Measurements from ENCODE around the gene ACOXL.

Gene ACOXL

DNA sequence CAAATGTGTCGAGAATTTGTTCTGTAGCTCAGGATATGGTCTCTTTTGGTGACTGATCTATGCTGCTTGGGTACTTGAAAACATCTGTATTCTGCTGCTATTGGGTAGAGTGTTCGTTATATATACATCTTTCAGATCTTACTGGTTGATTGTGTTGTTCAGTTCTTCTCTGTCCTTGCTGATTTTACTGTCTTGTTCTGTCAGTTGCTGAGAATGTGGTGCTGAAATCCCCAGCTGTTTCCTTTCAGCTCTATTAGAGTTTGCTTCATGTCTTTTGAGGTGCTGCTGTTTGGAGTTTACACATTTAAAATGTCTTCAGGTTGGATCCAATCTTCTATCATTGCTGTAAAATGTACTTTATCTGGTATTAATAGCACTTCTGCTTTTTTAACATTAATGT is 401.2 kb downstream of the ACOXL start:
- Histone ChIP-seq H3K27ac (no peak overlapping the region), H3K9me3 (ENCODE audit: control insufficient read depth, low read length) (no peaks in the 10 kb centered on the region), H3K4me2 (ENCODE audit: low read length) (no peak overlapping the region), H3K9ac (no peak overlapping the region), H2AFZ (no peak overlapping the region), H3K36me3 (ENCODE audit: control insufficient read depth, insufficient read depth, low read length) (no peaks in the 10 kb centered on the region), H3K4me3 (ENCODE audit: low read depth, low read length) (no peak overlapping the region), H3K79me2 (peaks cover 62% of the 10 kb centered on the region), H3K4me1 (peaks cover 8% of the 10 kb centered on the region), H3K27me3 (ENCODE audit: control insufficient read depth, insufficient read depth, low read length) (no peaks in the 10 kb centered on the region)
- TF ChIP-seq, protein P1, sequence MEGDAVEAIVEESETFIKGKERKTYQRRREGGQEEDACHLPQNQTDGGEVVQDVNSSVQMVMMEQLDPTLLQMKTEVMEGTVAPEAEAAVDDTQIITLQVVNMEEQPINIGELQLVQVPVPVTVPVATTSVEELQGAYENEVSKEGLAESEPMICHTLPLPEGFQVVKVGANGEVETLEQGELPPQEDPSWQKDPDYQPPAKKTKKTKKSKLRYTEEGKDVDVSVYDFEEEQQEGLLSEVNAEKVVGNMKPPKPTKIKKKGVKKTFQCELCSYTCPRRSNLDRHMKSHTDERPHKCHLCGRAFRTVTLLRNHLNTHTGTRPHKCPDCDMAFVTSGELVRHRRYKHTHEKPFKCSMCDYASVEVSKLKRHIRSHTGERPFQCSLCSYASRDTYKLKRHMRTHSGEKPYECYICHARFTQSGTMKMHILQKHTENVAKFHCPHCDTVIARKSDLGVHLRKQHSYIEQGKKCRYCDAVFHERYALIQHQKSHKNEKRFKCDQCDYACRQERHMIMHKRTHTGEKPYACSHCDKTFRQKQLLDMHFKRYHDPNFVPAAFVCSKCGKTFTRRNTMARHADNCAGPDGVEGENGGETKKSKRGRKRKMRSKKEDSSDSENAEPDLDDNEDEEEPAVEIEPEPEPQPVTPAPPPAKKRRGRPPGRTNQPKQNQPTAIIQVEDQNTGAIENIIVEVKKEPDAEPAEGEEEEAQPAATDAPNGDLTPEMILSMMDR (IDR thresholded peaks at IDR 0.05), result no peak

DNA sequence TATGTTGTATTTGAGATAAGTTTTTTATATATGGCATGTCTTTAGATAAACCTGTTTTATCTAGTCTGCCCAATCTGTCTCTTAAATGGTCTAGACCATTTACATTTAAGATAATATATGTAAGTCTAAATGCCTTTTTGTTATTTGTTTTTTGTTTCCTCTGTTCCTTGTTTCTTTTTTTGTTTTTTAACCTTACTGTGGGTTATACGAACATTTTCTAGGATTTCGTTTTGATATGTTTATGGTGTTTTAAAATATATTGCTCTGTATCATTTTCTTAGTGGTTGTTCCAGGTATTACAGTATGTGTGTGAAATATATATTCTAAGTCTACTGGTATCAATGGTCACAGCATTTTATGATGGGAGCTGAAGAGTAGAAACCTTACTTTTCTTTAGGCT is 401.7 kb downstream of the ACOXL start:
- H3K4me3 ChIP-seq (ENCODE audit: low read depth, low read length), result no peak overlapping the region
- TF ChIP-seq, protein P1 (IDR thresholded peaks at IDR 0.05), result no peak
- no peak overlapping the region for H3K9ac ChIP-seq
- H3K27me3 ChIP-seq (ENCODE audit: control insufficient read depth, insufficient read depth, low read length), result no peaks in the 10 kb centered on the region
- H3K4me2 ChIP-seq (ENCODE audit: low read length), result no peak overlapping the region
- no peak overlapping the region for H3K27ac ChIP-seq
- H3K79me2 ChIP-seq, result peaks cover 64% of the 10 kb centered on the region
- no peaks in the 10 kb centered on the region for H3K36me3 ChIP-seq (ENCODE audit: control insufficient read depth, insufficient read depth, low read length)
- no peaks in the 10 kb centered on the region for H3K9me3 ChIP-seq (ENCODE audit: control insufficient read depth, low read length)
- no peak overlapping the region for H2AFZ ChIP-seq
- H3K4me1 ChIP-seq, result peaks cover 8% of the 10 kb centered on the region

DNA sequence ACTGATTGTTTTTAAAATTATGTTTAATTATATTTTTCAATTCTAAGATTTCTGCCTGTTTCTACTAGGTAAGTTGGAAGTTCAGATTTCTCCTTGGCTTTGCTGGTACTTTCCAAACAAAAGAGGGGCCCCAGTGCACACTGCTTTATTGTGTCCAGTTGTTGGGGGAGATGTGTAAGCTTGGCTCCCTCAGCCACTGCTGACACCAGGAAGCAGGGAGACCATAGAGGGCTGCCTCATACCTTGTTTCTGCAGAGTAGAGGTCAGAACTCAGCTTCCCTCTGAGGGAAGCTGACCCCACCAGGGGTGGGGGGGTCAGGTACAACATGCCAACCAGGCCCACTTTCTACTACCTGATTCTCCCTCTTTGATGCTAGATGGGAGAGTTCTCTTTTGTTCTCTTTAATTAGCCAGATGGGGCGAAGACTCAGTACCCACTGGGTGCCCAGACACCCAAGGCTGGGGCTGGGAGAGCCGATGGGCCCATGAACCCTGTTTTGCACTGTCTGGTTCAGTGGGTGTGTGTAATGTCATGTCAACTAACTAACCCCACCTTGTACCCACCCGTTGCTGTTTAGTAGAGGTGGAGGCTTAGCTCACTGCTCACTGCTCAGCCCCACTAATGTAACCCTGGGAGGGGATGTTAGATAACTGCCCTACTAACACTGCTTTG is 403.0 kb downstream of the ACOXL start:
- peaks cover 10% of the 10 kb centered on the region for H3K4me1 ChIP-seq

DNA sequence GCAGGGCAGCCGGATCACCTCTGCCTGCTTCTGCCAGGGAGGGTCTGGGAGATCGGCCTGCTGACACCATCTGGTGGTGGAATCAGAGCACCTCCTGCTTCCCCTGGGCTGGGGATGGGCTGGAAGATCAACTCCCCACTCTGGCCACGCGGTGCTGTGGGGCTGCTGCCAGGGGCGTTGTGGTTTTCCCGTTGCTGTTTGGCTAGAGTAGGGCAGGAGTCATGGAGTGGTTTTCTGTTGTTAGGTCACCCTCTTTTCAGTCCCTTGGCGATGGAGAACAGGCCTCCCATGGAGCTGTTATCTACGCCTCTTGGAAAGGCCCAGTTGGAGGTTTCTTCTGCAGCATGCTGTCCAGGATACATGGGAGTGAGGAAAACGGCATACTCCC is 403.5 kb downstream of the ACOXL start:
- no peak overlapping the region for H3K9ac ChIP-seq
- H3K9me3 ChIP-seq (ENCODE audit: control insufficient read depth, low read length), result no peaks in the 10 kb centered on the region
- no peak overlapping the region for H3K4me3 ChIP-seq (ENCODE audit: low read depth, low read length)
- H3K27ac ChIP-seq, result no peak overlapping the region
- H3K4me1 ChIP-seq, result peaks cover 10% of the 10 kb centered on the region
- no peaks in the 10 kb centered on the region for H3K27me3 ChIP-seq (ENCODE audit: control insufficient read depth, insufficient read depth, low read length)
- peaks cover 56% of the 10 kb centered on the region for H3K79me2 ChIP-seq
- TF ChIP-seq, protein P1 (IDR thresholded peaks at IDR 0.05), result peak; percentile 19
- H2AFZ ChIP-seq, result no peak overlapping the region
- H3K36me3 ChIP-seq (ENCODE audit: control insufficient read depth, insufficient read depth, low read length), result no peaks in the 10 kb centered on the region
- no peak overlapping the region for H3K4me2 ChIP-seq (ENCODE audit: low read length)

More for the DNA sequence above, 403.0 kb downstream of the ACOXL start:
- TF ChIP-seq, protein P1 (IDR thresholded peaks at IDR 0.05), result no peak
- H3K27me3 ChIP-seq (ENCODE audit: control insufficient read depth, insufficient read depth, low read length), result no peaks in the 10 kb centered on the region
- peaks cover 61% of the 10 kb centered on the region for H3K79me2 ChIP-seq
- H3K4me2 ChIP-seq (ENCODE audit: low read length), result no peak overlapping the region
- H3K36me3 ChIP-seq (ENCODE audit: control insufficient read depth, insufficient read depth, low read length), result no peaks in the 10 kb centered on the region
- H3K27ac ChIP-seq, result no peak overlapping the region
- H3K4me3 ChIP-seq (ENCODE audit: low read depth, low read length), result no peak overlapping the region
- H2AFZ ChIP-seq, result no peak overlapping the region
- no peaks in the 10 kb centered on the region for H3K9me3 ChIP-seq (ENCODE audit: control insufficient read depth, low read length)
- no peak overlapping the region for H3K9ac ChIP-seq

DNA sequence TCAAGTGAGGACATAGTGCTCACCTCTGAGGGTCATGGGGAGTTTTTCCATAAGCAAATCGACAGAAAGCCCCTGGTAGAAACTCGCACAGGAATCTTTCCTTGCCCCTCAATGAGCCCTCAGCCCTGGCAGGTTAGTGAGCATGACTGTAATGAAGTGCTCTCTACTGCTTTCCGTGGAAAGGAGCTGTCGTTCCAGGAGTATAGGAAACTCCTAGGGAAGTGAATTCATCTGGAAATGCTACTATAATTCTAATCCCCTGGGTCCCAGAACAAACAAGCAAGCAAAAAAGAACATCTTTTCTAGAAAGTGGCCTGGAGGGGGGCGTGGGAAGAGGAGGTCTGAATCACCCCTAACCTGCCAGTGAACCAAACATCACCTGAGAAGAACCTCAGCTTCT is 406.5 kb downstream of the ACOXL start:
- Histone ChIP-seq H3K36me3 (ENCODE audit: control insufficient read depth, insufficient read depth, low read length) (no peaks in the 10 kb centered on the region), H3K9ac (no peak overlapping the region), H3K27ac (no peak overlapping the region), H3K4me1 (peaks cover 2% of the 10 kb centered on the region), H3K4me2 (ENCODE audit: low read length) (no peak overlapping the region), H3K27me3 (ENCODE audit: control insufficient read depth, insufficient read depth, low read length) (no peaks in the 10 kb centered on the region), H3K9me3 (ENCODE audit: control insufficient read depth, low read length) (no peaks in the 10 kb centered on the region), H3K4me3 (ENCODE audit: low read depth, low read length) (no peak overlapping the region), H2AFZ (no peak overlapping the region), H3K79me2 (peaks cover 47% of the 10 kb centered on the region)
- TF ChIP-seq, protein P1 (IDR thresholded peaks at IDR 0.05), result no peak
